HG03108 (cell line): ENCODE results near the gene HHAT.

Experiments
- ATAC-seq: cut with Tn5 transposase; IDR thresholded peaks from one replicate; pipeline ENCODE4 v1.9.1; 2021; ENCODE audit warnings: moderate library complexity; ENCODE audit not compliant: unreplicated experiment

Gene HHAT

DNA sequence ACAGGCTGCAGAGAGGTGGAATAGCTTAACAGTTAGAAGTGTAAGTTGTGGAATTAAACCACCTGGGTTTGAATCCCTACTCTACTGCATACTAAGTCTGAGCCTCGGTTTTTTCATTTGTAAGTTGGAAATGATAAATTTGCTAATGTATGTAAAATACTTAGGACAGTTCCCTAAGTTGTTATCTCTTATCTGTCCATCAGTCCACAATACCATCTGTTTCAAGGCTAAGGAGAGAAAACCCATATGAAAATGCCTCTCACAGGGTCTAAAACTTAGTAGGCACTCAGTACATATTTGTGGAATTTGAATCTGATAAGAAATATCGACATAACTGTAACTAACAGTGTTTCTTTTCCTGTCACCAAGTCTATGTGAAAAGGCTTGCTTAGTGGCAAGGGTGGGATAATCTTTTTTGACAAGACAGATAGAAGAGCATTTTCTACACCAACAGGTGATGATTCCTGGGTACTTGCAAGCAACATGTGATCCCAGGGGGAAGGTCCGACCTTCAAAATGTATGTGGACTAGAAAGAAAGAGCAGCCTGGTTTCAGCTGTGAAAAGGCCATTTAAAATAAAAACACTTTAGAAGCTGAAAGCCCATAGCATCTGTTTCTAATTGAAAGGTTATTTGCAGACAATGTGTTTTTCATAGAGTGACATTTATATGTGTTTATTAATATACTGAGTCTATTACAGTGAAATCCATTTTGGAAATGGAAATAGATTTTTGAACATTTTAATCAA lies 202.9 kb downstream of the HHAT start:
- ATAC-seq: no peak

DNA sequence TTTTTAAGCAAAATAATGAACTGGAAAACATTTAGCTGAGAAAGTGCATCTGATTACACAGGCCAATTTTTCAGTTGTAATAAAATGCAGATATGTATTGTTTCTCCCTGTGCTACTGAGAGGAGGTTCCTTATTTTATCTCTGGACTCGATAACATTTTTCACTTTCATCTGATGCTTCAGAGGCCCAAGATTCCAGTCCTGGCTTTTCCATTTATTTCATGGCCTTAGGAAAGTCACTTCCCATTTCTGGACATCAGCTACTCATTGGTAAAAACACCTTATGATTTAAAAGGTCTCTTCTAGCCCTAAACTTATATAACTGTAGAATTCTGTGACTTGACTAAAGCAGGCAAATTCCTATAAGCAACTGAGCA lies 203.5 kb downstream of the HHAT start:
- ATAC-seq: no peak

DNA sequence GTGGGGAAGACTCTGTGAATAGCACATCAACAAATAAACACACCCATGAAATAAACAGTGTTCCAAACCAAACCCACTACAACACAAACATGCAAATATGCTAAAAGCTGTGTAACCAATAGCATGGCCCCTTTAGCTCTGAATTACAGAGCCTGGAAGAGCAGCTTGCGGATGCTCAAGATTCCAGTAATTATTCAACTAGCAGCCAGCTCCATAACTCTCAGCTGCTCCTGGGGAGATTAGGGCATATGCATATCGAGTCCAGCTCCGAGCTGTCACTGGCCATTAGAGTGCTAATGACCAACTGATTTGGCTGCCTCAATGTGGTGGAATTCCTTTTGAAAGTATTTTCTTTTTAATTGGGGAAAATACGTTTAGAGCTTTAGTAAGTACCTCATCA lies 207.1 kb downstream of the HHAT start:
- no peak for ATAC-seq

DNA sequence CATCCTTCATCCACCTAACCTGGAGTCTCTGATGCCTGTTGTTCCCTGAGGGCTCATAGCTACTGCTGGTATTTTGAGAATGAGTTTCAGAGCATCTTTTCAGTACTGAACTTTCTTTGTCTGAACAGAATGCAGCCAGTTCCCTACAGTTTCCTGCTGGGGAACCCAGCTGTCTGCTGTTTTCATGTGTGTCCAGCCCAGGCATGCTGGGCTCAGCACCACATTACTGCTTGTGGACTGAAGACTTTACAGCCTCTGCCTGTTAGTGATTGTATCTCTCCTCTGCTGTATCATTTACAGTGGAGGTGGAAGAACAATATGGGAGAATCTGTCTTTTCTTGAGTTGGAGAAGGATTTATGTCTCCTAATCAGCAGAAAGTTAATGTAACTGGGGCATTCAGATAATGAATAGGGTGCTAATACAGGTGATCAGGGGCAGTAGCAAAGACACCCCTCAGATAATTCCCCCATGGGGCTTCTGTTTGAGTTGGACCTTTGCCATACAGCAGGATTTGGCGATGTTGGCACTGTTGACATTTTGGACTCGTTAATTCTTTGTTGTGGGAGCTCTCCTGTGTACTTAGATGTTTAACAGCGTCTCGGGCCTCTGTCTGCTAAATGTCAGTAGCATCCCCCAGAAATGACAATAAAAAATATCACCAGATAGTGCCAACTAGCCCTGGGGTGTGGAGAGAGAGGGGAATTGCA lies 207.7 kb downstream of the HHAT start:
- no peak for ATAC-seq

DNA sequence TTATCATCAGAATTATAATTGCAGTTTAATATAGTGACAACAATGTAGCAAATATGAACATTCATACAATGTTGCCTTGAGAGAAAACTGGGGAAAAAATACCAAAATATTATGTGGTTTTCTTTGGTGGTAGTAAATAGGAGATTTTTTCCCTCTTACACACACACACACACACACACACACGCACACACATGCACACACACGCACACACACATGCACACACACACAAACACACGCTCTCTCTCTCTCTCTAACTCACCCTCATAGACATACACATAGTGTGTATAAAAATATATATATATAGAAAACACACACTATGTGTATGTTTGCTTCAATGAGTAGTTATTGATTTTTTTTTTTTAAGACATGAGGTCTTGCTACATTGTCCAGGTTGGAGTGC lies 211.6 kb downstream of the HHAT start:
- no peak for ATAC-seq

DNA sequence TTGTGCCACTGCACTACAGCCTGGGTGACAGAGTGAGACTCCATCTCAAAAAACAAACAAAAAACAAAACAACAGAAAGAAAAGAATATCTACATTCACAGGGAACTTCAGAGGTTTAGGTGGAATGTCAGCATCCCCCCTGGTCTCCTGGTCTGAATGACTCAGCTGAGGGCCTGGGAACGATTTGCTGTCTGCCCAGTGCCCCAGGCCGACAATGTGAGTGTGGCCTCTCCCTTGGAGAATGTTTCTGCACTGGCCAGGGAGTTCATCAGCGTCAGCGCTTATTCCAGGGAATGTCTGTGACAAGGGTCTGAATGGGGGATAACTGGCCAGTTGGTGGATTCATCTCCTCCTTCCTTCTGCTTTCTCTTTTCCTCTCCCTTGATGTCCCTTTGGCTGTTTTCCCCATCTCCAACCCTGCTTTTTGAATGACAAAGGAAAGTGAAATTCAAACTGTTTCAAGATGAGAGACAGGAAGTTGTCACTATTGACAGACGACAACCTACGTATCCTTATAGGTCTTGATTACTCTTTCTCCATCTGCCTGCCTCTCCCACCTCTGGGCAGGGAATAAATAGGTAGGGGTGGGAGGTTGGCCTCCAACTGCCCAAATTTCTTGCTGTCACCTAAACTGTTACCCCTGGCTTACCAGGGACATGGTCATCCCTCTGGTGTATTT lies 213.1 kb downstream of the HHAT start:
- no peak for ATAC-seq

DNA sequence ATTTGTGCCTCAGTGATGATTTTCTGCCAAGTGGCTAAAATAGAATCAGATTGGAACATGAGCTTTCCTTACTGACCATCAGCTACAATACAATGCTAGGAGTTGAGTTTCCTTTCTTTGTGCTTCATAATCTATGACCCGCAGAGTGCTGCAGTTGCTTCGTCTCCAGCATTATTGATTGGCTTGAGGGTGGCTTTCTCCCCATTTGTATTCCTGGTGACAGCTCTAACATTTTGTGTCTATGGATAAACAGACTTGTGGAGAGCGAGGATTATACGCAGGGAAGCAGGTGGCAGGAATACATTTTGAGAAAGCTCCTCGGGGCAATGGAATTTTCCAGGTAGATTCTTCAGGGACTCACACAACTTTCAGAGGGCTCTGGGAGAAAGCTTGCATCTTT lies 223.2 kb downstream of the HHAT start:
- ATAC-seq: no peak

DNA sequence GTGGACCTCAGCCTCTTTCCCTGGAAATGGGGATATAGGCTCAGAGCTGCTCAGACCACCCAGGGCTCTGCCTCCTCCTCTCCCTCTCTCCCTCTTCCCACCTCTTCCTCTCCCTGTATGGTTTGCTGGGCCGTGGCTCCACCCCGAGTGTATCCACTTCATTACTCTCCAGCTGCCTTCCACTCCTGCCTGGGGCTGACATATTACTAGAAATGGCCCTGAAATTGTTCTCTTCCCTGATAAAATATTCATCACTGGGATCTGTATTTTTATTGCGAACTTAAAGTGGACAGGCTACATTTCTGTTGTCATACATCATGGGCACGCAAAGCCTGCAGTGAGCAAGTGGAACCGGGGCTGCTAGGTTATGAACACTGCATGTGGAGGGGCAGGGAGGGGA lies 225.0 kb downstream of the HHAT start:
- no peak for ATAC-seq

DNA sequence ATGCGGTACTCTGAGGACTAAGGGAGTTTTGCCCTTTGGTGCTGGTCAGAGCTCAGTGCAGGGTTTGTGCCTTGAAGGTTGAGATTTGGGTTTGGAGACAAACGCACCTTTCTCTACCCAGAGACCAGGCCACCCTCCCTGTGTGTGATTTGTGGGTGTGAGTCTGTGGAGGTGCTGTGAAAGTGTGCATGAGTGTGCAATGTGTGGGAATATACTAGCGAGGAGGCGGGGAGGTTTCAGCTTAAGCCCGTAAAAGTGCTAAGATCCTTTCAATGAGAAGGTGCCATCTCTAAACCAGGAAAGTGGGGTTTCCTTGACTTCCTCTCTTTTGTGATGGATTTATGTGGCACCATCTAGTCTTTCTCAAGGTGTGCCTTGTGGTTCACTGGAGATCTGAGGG lies 225.7 kb downstream of the HHAT start:
- ATAC-seq: no peak

DNA sequence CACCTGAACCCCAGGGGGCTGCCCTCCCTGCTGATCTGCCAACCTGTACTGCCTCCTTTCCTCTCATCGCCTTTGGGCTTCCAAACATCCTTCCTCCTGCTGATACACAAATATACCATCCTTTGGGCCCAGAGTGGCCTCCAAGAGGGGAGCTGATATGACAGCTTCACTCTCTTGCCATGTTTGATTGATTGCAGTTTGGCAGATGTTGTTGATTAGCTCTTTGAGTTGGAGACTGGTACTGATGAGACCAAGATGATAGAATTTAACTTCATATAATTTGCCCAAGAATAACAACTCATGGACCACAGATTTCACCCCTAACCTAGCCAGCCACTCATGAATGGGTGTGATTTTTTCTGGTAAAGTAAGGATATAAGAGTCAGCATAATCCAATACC lies 227.8 kb downstream of the HHAT start:
- no peak for ATAC-seq

DNA sequence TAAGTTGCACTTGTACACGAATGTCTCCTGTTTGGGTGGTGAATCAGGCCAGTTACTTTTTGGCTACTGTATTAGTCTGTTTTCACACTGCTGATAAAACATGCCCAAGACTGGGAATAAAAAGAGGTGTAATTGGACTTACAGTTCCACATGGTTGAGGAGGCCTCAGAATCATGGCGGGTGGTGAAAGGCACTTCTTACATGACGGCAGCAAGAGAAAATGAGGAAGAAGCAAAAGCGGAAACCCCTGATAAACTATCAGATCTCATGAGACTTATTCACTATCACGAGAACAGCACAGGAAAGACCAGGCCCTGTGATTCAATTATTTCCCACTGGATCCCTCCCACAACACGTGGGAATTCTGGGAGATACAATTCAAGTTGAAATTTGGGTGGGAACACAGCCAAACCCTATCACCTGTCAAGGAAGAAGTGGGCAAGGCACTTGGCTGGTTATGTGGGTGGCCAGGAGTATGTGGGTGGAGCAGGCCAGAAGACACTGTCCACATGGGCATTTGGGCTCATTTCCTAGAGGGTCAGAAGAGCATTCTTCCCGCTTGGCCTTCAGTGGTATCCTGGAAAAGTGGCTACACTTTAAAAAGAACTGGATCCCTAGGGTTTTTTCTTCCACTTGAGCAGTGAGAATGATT lies 228.8 kb downstream of the HHAT start:
- no peak for ATAC-seq

DNA sequence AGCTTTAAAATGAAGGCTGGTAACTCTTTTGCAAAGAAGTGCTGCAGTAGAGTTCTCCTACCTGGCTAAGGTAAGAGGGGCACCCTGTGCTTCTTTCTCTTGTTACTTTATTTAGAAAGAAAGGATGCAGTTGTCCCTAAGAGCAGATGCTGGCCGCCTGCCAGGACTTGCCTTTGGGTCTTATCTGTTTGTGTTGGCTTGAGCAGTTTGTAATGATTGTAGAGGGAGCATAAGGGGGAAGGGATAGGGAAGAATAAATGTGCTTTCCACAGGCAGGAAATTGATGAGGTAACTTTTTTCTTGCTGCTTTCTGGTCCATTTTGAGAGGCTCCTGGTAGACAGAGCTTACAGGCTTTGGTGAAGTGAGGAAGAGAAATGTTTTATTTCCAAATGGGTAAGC lies 229.6 kb downstream of the HHAT start:
- no peak for ATAC-seq

DNA sequence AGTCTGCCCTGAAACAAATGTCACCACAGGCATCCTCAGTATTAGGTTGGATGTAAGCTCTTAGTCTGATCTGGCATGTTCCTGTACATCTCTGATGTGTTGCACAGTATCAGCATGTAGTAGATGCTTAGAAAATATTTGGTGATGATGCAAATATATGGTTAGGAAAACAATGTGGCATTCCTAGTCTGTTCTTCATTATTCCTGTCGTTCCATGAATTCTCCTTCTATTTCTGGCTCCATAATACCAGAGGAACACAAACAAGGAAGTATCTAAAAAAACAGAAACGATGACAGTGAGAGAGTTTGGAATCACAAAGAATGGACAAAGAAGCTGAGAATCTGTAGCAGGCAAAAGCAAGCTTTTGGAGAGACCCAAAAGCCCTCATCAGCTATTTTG lies 236.6 kb downstream of the HHAT start:
- ATAC-seq: no peak

DNA sequence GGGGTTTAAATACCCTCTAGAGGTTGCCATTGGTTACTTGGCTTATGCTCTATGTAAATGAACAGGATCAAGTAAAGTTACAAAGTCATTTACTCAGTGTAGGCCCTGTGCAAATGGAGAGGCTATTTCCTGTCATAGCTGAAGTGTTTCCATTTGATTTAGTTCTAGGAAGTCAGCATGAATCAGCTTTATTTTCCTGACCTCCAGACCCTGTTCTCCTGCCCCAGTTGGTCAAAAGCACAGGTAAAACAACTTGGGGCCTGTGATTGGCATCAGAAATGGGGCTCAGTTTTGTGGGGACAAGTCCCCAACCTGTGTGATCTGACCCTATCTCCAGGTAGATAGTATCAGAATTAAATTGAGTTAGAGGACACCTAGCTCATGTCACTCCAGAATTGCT lies 239.9 kb downstream of the HHAT start:
- ATAC-seq: no peak

DNA sequence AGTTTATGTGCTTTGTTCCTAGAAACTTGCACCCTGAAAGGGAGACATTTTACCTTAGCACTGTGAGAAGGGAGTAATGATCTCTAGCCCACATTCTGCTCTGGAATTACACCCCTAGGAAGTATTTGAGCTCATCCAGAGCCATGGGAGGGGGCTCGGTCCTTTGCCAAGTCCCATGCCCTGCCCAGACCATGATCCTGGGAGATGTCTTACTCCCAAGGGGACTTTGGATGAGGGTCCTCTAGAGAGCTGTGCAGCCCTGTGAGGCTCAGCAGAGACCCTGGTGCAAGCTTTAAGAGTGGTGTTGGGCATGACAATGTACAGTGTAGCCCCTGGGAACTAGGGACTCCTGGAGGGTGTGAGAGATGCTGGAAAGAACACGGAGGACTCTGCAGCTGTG lies 241.4 kb downstream of the HHAT start:
- no peak for ATAC-seq

DNA sequence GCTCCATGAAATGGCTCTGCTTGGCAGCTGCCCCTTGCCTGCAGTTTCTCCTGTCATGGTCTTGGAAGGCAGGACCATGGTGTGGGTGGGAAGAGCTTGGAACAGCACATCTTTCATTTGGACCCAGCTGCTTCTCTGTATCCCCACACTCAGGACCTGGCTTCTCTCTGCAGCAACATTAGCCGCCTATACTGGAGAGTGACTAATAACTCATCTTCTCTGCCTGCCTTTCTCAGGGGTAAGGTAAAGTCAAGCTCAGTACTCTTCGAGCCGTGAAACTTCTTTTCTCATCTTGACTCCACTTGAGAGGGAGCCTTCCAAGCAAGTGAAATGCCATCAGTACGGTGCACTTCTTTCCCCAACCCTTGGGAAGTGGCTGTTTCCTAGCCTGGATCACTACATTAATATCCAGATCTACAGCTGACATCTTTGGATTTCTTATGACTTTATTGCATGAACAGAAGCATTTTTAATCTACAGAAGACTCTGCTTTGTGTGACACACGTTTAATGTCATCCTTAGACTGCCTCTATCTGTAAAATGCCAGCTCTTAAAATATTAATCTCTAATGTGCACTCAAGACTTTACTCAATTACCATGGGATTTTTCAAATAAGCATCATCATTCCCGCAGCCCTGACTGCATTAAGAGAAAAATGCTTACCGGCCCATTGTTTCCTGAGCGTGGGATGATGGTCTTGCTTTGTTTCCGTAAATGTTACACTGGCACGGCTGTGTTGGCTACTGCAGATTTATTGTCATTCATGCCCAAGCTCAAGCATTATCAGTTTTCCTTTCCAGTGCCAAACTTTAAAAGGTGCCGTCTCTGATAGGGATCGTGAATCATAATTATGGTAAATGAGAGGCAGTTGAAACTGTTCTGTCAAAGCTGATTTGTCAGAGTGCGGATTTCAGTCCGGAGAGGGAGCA lies 242.9 kb downstream of the HHAT start:
- ATAC-seq: no peak

DNA sequence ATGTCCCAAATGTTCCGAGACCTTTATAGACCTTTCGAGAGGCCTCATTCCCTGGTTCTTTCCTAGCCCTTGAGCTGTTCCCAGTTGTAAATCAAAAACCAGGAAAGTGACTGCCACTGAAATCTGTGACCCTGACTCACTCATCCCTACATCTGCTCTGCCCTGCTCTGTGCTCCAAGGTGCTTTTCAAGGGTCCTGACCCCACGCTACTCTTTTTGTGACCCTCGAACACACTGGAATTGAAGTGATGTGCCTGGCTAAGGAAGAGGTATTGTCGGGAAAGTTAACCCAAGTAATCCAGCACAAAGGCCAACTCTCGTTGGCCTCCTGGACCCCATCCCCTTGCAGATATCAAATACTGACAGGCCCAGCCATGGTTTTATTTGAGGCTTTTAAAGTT lies 244.4 kb downstream of the HHAT start:
- no peak for ATAC-seq

DNA sequence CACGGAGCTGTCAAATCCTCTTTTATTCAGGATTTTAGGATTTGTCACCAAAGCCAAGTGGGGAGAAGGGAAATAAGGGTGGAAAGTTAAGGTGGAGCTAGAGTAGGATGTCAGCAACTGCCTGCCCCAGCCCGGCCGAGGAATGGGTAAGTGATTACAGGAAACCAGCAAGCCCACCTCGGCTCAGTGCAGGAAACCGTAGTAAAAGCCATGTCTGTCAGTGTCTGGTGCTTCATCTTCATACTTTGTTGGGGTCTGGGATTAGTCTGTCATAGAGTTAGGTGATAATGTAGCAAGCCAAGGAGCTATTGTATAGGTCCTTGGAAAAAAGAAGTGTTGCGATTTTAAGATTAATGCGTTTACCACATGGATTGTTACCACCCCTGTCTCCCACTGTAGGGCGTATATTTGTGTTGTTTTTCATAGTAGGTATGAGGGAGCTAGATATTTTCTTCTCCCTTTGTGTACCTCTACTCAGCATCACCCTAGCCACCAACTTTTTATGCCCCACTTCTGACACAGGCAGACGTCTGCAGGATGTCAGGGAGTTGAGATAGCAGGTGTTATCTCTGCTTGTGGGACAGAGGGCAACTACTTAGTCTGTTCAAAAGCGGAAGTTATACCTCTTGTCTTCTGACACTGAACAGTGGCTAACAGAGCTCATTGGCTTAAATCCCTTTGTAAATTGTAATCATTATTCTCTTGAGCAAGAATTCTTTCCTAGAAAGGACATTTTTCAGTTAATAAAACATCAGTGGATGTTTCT lies 253.7 kb downstream of the HHAT start:
- no peak for ATAC-seq

DNA sequence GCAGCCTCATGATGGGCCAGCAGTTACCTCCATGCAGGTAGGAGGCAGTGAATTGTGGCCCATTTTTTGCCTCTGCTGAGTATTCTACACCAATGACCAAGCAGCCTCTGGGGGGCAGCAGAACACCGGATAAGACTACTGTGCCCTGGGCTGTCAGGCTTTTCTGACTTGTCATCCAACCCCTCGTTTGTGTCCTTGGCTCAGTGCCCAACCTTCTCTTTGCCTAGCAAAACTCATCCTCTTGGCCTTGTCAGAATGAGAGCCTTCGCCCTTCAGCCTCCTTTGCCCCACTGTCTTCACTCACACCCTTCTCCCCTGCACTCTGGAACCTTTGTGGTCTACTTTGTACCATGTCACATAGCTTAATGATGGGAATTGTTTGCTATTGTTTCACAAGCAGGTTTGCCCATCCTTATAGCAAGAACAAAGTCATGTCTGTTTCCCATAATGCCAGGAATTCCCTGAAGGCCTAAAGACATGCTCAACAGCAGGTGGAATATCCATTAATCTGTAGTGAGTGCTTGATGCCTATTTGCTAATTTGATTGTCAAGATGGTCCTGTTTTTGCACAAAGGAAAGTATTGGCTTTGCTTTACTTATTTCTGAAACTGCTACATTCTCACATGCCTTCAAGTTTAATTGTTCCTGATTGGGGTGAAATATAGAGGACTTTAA lies 255.9 kb downstream of the HHAT start:
- no peak for ATAC-seq
